Measurements from ENCODE around the gene STRADB. TPM values are rescaled to one million over a fixed set of nuclear protein-coding genes. Genes with fewer than 3 reads are reported as not detected.
"Not testable (repeated sequence)": the region's sequence is repeated elsewhere in the genome, so short reads cannot be mapped to it uniquely, and the experiment has no call there.

Gene STRADB
- total RNA-seq, 1 experiment from 2014 or later, result 24.3 TPM

DNA sequence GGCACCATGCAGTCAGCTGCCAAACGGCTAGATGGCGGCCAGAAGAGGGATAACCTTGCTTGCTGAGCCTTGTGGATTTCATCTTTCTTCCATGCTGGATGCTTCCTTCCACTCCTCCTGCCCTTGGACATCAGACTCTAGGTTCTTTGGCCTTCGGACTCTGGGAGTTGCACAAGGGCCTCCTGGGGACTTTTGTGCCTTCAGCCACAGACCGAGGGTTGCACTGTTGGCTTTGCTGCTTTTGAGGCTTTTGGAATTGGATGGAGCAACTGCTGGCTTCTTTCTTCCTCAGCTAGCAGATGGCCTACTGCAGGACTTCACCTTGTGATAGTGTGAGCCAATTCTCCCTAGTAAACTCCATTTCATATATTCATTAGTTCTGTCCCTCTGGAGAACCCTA, 31.0 kb downstream of the STRADB start:
- Histone ChIP-seq H3K4me3 (ENCODE audit: low read depth, low read length, poor library complexity, severe bottlenecking) (no peak overlapping the region), H3K27ac (ENCODE audit: low read depth, low read length, poor library complexity, severe bottlenecking) (no peak overlapping the region), H3K36me3 (ENCODE audit: insufficient read depth, low read length, poor library complexity, severe bottlenecking) (no peaks in the 10 kb centered on the region), H3K4me1 (ENCODE audit: insufficient read depth, low read length, poor library complexity, severe bottlenecking) (no peaks in the 10 kb centered on the region), H3K27me3 (replicated peaks; ENCODE audit: insufficient read depth, low read depth, low read length, poor library complexity) (no peaks in the 10 kb centered on the region), H3K9me3 (ENCODE audit: low read depth, low read length, poor library complexity, severe bottlenecking) (no peaks in the 10 kb centered on the region)
- intact Hi-C loops (cut with micrococcal nuclease; ENCODE audit: unreplicated experiment), result no loop called here
- DNase-seq (ENCODE audit: low spot score), result no peak
- BruUV-seq (replicated peaks), result no TSS peak
- ChIA-PET POLR2A (ENCODE audit: low non-redundant PET) (no interaction called here), CTCF (no interaction called here)
- TF ChIP-seq, protein P1, sequence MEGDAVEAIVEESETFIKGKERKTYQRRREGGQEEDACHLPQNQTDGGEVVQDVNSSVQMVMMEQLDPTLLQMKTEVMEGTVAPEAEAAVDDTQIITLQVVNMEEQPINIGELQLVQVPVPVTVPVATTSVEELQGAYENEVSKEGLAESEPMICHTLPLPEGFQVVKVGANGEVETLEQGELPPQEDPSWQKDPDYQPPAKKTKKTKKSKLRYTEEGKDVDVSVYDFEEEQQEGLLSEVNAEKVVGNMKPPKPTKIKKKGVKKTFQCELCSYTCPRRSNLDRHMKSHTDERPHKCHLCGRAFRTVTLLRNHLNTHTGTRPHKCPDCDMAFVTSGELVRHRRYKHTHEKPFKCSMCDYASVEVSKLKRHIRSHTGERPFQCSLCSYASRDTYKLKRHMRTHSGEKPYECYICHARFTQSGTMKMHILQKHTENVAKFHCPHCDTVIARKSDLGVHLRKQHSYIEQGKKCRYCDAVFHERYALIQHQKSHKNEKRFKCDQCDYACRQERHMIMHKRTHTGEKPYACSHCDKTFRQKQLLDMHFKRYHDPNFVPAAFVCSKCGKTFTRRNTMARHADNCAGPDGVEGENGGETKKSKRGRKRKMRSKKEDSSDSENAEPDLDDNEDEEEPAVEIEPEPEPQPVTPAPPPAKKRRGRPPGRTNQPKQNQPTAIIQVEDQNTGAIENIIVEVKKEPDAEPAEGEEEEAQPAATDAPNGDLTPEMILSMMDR (conservative IDR thresholded peaks at IDR 0.05; ENCODE audit: low read depth, low read length), result no peak
- no peak for TF ChIP-seq EZH2 (IDR thresholded peaks at IDR 0.05; ENCODE audit: borderline replicate concordance, low read depth, low read length, poor library complexity, severe bottlenecking)

- no peak for DNase-seq (ENCODE audit: low spot score)
- ChIA-PET CTCF (no interaction called here), POLR2A (ENCODE audit: low non-redundant PET) (no interaction called here)
- Histone ChIP-seq H3K4me3 (ENCODE audit: low read depth, low read length, poor library complexity, severe bottlenecking) (no peak overlapping the region), H3K27me3 (replicated peaks; ENCODE audit: insufficient read depth, low read depth, low read length, poor library complexity) (no peaks in the 10 kb centered on the region), H3K9me3 (ENCODE audit: low read depth, low read length, poor library complexity, severe bottlenecking) (no peaks in the 10 kb centered on the region), H3K4me1 (ENCODE audit: insufficient read depth, low read length, poor library complexity, severe bottlenecking) (no peaks in the 10 kb centered on the region), H3K27ac (ENCODE audit: low read depth, low read length, poor library complexity, severe bottlenecking) (no peak overlapping the region), H3K36me3 (ENCODE audit: insufficient read depth, low read length, poor library complexity, severe bottlenecking) (no peaks in the 10 kb centered on the region)
- intact Hi-C loops (cut with micrococcal nuclease; ENCODE audit: unreplicated experiment), result no loop called here
- TF ChIP-seq EZH2 (IDR thresholded peaks at IDR 0.05; ENCODE audit: borderline replicate concordance, low read depth, low read length, poor library complexity, severe bottlenecking), result no peak
- TF ChIP-seq, protein P1 (conservative IDR thresholded peaks at IDR 0.05; ENCODE audit: low read depth, low read length), result no peak
- BruUV-seq (replicated peaks), result no TSS peak
Measured at GRCh38 chr2:201483342-201483741, 31.8 kb downstream of the STRADB start.

- intact Hi-C loops (cut with micrococcal nuclease; ENCODE audit: unreplicated experiment); CTCF ChIA-PET; H3K36me3 ChIP-seq (ENCODE audit: insufficient read depth, low read length, poor library complexity, severe bottlenecking): not testable (repeated sequence)
Measured at GRCh38 chr2:201483758-201484157, 32.2 kb downstream of the STRADB start.

GRCh38 chr2:201484805-201485204, 33.3 kb downstream of the STRADB start:
- H3K27ac ChIP-seq (ENCODE audit: low read depth, low read length, poor library complexity, severe bottlenecking), result no peak overlapping the region
- no peak for DNase-seq (ENCODE audit: low spot score)
- ChIA-PET POLR2A (ENCODE audit: low non-redundant PET) (no interaction called here), CTCF (no interaction called here)
- no TSS peak for BruUV-seq (replicated peaks)
- TF ChIP-seq, protein P1 (conservative IDR thresholded peaks at IDR 0.05; ENCODE audit: low read depth, low read length), result no peak
- no peak for TF ChIP-seq EZH2 (IDR thresholded peaks at IDR 0.05; ENCODE audit: borderline replicate concordance, low read depth, low read length, poor library complexity, severe bottlenecking)
- no peak overlapping the region for H3K4me3 ChIP-seq (ENCODE audit: low read depth, low read length, poor library complexity, severe bottlenecking)
- no peaks in the 10 kb centered on the region for H3K9me3 ChIP-seq (ENCODE audit: low read depth, low read length, poor library complexity, severe bottlenecking)
- H3K27me3 ChIP-seq (replicated peaks; ENCODE audit: insufficient read depth, low read depth, low read length, poor library complexity), result no peaks in the 10 kb centered on the region
- intact Hi-C loops (cut with micrococcal nuclease; ENCODE audit: unreplicated experiment), result no loop called here
- no peaks in the 10 kb centered on the region for H3K36me3 ChIP-seq (ENCODE audit: insufficient read depth, low read length, poor library complexity, severe bottlenecking)
- no peaks in the 10 kb centered on the region for H3K4me1 ChIP-seq (ENCODE audit: insufficient read depth, low read length, poor library complexity, severe bottlenecking)

More at GRCh38 chr2:201483758-201484157, 32.2 kb downstream of the STRADB start:
- H3K4me1 ChIP-seq (ENCODE audit: insufficient read depth, low read length, poor library complexity, severe bottlenecking); BruUV-seq (replicated peaks); H3K27ac ChIP-seq (ENCODE audit: low read depth, low read length, poor library complexity, severe bottlenecking); H3K9me3 ChIP-seq (ENCODE audit: low read depth, low read length, poor library complexity, severe bottlenecking); H3K4me3 ChIP-seq (ENCODE audit: low read depth, low read length, poor library complexity, severe bottlenecking); POLR2A ChIA-PET (ENCODE audit: low non-redundant PET); DNase-seq (ENCODE audit: low spot score); H3K27me3 ChIP-seq (replicated peaks; ENCODE audit: insufficient read depth, low read depth, low read length, poor library complexity): not testable (repeated sequence)
